K562 (cell line): ENCODE data around the gene B3GALT6. TPM values are rescaled to one million over a fixed set of nuclear protein-coding genes. Genes with fewer than 3 reads are reported as not detected.

Experiments
- CHD1 ChIP-seq: fragments of 200-600 bp; sonication (generic); IDR thresholded peaks from one replicate; pipeline ENCODE4 v1.6.1; 2012; ENCODE audit warnings: mild to moderate bottlenecking, moderate library complexity, low read length, inconsistent platforms
- HNRNPL ChIP-seq: fragments of 200-400 bp; formaldehyde crosslinking; IDR thresholded peaks from 2 replicates; pipeline ENCODE4 v1.6.1; 2017; ENCODE audit warnings: low read depth, mild to moderate bottlenecking, low read length
- KLF13 ChIP-seq: fragments of 450-650 bp; IDR thresholded peaks from 2 replicates; pipeline ENCODE4 v1.6.1; 2016; ENCODE audit warnings: missing genetic modification characterization, low read depth, mild to moderate bottlenecking, missing compliant biosample characterization, moderate library complexity, borderline replicate concordance
- MAZ ChIP-seq, 2 experiments: fragments of 450-650 bp in 1 of 2; sonication (generic) in 1 of 2; formaldehyde crosslinking; IDR thresholded peaks in 1 of 2; conservative IDR thresholded peaks in 1 of 2; 2 replicates each; pipeline versions ENCODE4 v1.4.0 to v1.5.0; 2020; ENCODE audit warnings: mild to moderate bottlenecking in 1 of 2, missing genetic modification reagents in 1 of 2
- NR2C2 ChIP-seq, 2 experiments: fragments of 200-800 bp in 1 of 2; sonication (Bioruptor generic) in 1 of 2; sonication (generic) in 1 of 2; formaldehyde crosslinking in 1 of 2; IDR thresholded peaks; 2 replicates each; pipeline versions ENCODE4 v1.6.1 to v1.8.0; 2016 to 2022; ENCODE audit warnings: mild to moderate bottlenecking in 1 of 2, missing compliant biosample characterization in 1 of 2, missing genetic modification characterization in 1 of 2, missing genetic modification reagents in 1 of 2
- NR2F6 ChIP-seq: fragments of 450-650 bp; formaldehyde crosslinking; IDR thresholded peaks from 2 replicates; pipeline ENCODE4 v1.4.0; 2020; ENCODE audit warnings: mild to moderate bottlenecking
- SMC3 ChIP-seq: conservative IDR thresholded peaks from 2 replicates; pipeline ENCODE4 v1.6.1; 2011; ENCODE audit warnings: low read depth, low read length, improper control_type of control experiment; ENCODE audit not compliant: insufficient read depth
- SREBF2 ChIP-seq: sonication (generic); formaldehyde crosslinking; IDR thresholded peaks from 2 replicates; pipeline ENCODE4 v1.4.0; 2020; ENCODE audit warnings: mild to moderate bottlenecking, missing genetic modification reagents
- TEAD1 ChIP-seq, 2 experiments: fragments of 450-650 bp in 1 of 2; sonication (generic) in 1 of 2; formaldehyde crosslinking; IDR thresholded peaks; 2 replicates each; pipeline versions ENCODE4 v1.4.0 to v1.8.0; 2020 to 2022; ENCODE audit warnings: mild to moderate bottlenecking in 2 of 2, missing genetic modification reagents in 1 of 2
- TRIM28 ChIP-seq: fragments of 450-650 bp; IDR thresholded peaks from 2 replicates; pipeline ENCODE4 v1.6.1; 2017
- ZBTB8A ChIP-seq: fragments of 450-650 bp; IDR thresholded peaks from 2 replicates; pipeline ENCODE4 v1.6.1; 2018; ENCODE audit warnings: mild to moderate bottlenecking, moderate library complexity; ENCODE audit not compliant: partially characterized antibody
- ZNF232 ChIP-seq: sonication (generic); formaldehyde crosslinking; IDR thresholded peaks from 2 replicates; pipeline ENCODE4 v1.8.0; 2022; ENCODE audit warnings: mild to moderate bottlenecking, missing genetic modification reagents
- ZNF408 ChIP-seq: fragments of 250-450 bp; sonication (Bioruptor Pico); IDR thresholded peaks from 2 replicates; pipeline ENCODE4 v1.4.0; 2020; ENCODE audit warnings: low read depth, mild to moderate bottlenecking, moderate library complexity
- ZNF561 ChIP-seq: fragments of 450-650 bp; formaldehyde crosslinking; conservative IDR thresholded peaks from 2 replicates; pipeline ENCODE4 v1.4.0; 2020; ENCODE audit warnings: mild to moderate bottlenecking, moderate library complexity
- polyA plus RNA-seq, 8 experiments: library from polyadenylated mRNA; depleted of rRNA in 4 of 8; stranded (reverse) in 5 of 8; unstranded in 3 of 8; fragments of >200 nt; fragmentation: Nextera tagmentation in 2 of 8; fragmentation: Illumina TruSeq in 1 of 8; extraction: Ambion mirVana in 2 of 8; extraction: Trizol in 1 of 8; gene quantifications; 2 replicates each; pipeline versions ENCODE4 v1.2.1 to v1.2.3, GENCODE V29; 2011 to 2014; ENCODE audit warnings: inconsistent platforms in 1 of 8, missing spikeins in 1 of 8
- total RNA-seq, 7 experiments: library from RNA; depleted of rRNA in 6 of 7; stranded (reverse); fragments of >200 nt in 6 of 7; fragmentation: Illumina TruSeq in 2 of 7; extraction: Trizol in 2 of 7; gene quantifications; 2 replicates each; pipeline versions ENCODE4 v1.2.1 to v1.2.3, GENCODE V29; 2011 to 2021; ENCODE audit warnings: low replicate concordance in 1 of 7
- TF ChIP-seq, protein P1 (sequence below): sonication (generic); formaldehyde crosslinking; IDR thresholded peaks from 2 replicates; pipeline ENCODE4 v1.9.0; 2022; ENCODE audit warnings: mild to moderate bottlenecking, missing genetic modification reagents
- TF ChIP-seq, protein P2 (sequence below): fragments of 450-650 bp; IDR thresholded peaks from 2 replicates; pipeline ENCODE4 v1.6.1; 2016
- TF ChIP-seq, protein P3 (sequence below): fragments of 450-650 bp; IDR thresholded peaks from 2 replicates; pipeline ENCODE4 v1.6.1; 2016; ENCODE audit warnings: low read depth

The B3GALT6 gene
- total and polyA plus RNA-seq, 9 of the 15 experiments (the other 6 are each of a cell fraction or from before 2014, with no cell fraction given), result 0.68 to 29.8 (median 9.9) TPM

DNA sequence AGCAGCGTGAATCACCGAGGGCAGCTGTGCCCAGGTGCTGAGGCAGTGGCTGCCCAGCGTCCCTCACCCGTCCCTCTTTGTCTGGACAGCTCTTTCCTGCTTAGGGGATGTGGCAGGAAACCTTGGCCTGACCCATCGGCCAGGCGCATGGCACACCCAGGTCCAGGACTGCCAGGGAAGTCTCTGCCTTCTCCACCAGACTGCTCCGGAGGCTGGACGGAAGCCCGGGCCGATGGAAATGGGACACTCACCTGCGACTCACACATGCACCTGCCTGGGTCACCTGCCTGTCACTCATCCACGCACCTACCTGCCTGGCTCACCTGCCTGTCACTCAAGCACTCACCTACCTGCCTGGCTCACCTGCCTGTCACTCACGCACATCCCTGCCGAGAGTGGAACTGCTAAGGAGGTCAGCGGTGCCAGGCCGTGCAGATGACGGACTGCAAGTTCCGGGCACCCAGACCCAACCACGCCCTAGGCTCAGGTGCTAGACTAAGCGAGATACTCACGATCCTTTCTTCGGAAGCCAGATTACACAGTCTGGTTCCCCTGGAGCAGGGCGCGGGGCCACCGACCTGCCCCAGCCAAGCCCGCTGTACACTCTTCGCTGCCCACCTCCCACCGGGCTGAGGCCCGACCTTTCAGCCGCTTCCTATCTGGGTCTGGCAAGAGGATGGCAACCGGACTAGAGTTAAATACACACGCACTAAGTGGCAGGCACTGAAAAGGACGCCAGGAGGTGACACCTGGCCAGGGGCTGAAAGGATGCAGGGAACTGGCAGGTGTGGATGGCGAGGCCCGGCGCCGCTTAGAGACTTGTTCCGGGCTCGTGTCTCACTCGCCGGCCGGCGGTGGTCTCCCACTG lies 40.5 kb downstream of the B3GALT6 start (continued):
- TF ChIP-seq SMC3, result no peak
- no peak for TF ChIP-seq ZNF232
- TF ChIP-seq CHD1, result peak; percentile 26
- TF ChIP-seq KLF13, result no peak
- 0 out of 4 replicates have a peak, but pooled peaks of 1 of the 2 experiments have one; percentile 13 for TF ChIP-seq MAZ (CRISPR knock-in tag; conservative IDR thresholded peaks at IDR 0.05 in 1 of 2, IDR thresholded peaks at IDR 0.05 in 1 of 2)
- TF ChIP-seq NR2F6 (CRISPR knock-in tag), result 0 out of 2 replicates have a peak, but pooled peaks have one; percentile 31
- TF ChIP-seq ZNF561 (CRISPR knock-in tag), result no peak
- no peak for TF ChIP-seq ZBTB8A
- TF ChIP-seq, protein P1, sequence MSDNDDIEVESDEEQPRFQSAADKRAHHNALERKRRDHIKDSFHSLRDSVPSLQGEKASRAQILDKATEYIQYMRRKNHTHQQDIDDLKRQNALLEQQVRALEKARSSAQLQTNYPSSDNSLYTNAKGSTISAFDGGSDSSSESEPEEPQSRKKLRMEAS (CRISPR knock-in tag), result peak; percentile 20; the same call in 1 of the 2 replicates
- TF ChIP-seq NR2C2 (CRISPR knock-in tag; IDR thresholded peaks at IDR 0.05), result 0 out of 2 replicates have a peak, but pooled peaks have one; percentile 39
- no peak for TF ChIP-seq NR2C2 (tag; IDR thresholded peaks at IDR 0.05)
- TF ChIP-seq TRIM28, result no peak
- TF ChIP-seq, protein P2, sequence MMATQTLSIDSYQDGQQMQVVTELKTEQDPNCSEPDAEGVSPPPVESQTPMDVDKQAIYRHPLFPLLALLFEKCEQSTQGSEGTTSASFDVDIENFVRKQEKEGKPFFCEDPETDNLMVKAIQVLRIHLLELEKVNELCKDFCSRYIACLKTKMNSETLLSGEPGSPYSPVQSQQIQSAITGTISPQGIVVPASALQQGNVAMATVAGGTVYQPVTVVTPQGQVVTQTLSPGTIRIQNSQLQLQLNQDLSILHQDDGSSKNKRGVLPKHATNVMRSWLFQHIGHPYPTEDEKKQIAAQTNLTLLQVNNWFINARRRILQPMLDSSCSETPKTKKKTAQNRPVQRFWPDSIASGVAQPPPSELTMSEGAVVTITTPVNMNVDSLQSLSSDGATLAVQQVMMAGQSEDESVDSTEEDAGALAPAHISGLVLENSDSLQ, result peak; percentile 82
- no peak for TF ChIP-seq SREBF2 (CRISPR knock-in tag)
- TF ChIP-seq TEAD1 (CRISPR knock-in tag; IDR thresholded peaks at IDR 0.05), result 0 out of 4 replicates have a peak, but pooled peaks of 1 of the 2 experiments have one; percentile 11
- no peak for TF ChIP-seq ZNF408 (CRISPR knock-in tag)
- TF ChIP-seq, protein P3, sequence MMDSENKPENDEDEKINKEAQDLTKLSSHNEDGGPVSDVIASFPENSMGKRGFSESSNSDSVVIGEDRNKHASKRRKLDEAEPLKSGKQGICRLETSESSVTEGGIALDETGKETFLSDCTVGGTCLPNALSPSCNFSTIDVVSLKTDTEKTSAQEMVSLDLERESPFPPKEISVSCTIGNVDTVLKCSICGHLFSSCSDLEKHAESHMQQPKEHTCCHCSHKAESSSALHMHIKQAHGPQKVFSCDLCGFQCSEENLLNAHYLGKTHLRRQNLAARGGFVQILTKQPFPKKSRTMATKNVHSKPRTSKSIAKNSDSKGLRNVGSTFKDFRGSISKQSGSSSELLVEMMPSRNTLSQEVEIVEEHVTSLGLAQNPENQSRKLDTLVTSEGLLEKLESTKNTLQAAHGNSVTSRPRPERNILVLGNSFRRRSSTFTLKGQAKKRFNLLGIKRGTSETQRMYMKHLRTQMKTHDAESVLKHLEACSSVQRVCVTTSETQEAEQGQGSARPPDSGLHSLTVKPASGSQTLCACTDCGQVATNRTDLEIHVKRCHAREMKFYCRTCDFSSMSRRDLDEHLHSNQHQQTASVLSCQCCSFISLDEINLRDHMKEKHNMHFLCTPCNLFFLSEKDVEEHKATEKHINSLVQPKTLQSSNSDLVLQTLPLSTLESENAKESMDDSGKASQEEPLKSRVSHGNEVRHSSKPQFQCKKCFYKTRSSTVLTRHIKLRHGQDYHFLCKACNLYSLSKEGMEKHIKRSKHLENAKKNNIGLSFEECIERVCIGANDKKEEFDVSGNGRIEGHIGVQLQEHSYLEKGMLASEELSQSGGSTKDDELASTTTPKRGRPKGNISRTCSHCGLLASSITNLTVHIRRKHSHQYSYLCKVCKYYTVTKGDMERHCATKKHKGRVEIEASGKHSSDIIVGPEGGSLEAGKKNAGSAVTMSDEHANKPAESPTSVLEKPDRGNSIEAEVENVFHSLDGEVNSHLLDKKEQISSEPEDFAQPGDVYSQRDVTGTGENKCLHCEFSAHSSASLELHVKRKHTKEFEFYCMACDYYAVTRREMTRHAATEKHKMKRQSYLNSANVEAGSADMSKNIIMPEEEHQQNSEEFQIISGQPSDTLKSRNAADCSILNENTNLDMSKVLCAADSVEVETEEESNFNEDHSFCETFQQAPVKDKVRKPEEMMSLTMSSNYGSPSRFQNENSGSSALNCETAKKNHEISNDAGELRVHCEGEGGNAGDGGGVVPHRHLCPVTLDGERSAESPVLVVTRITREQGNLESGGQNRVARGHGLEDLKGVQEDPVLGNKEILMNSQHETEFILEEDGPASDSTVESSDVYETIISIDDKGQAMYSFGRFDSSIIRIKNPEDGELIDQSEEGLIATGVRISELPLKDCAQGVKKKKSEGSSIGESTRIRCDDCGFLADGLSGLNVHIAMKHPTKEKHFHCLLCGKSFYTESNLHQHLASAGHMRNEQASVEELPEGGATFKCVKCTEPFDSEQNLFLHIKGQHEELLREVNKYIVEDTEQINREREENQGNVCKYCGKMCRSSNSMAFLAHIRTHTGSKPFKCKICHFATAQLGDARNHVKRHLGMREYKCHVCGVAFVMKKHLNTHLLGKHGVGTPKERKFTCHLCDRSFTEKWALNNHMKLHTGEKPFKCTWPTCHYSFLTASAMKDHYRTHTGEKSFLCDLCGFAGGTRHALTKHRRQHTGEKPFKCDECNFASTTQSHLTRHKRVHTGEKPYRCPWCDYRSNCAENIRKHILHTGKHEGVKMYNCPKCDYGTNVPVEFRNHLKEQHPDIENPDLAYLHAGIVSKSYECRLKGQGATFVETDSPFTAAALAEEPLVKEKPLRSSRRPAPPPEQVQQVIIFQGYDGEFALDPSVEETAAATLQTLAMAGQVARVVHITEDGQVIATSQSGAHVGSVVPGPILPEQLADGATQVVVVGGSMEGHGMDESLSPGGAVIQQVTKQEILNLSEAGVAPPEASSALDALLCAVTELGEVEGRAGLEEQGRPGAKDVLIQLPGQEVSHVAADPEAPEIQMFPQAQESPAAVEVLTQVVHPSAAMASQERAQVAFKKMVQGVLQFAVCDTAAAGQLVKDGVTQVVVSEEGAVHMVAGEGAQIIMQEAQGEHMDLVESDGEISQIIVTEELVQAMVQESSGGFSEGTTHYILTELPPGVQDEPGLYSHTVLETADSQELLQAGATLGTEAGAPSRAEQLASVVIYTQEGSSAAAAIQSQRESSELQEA, result no peak
- no peak for TF ChIP-seq HNRNPL
